Esophagus squamous epithelium (tissue), 4 donors: ENCODE data around the gene PAK6.

Experiments used
- POLR2A ChIP-seq, 4 donors: fragments of 450-650 bp; IDR thresholded peaks; one replicate each; pipeline ENCODE4 v1.6.1; 2017; ENCODE audit warnings: antibody characterized with exemption in 4 of 4, mild to moderate bottlenecking in 4 of 4, moderate library complexity in 3 of 4
- TF ChIP-seq, protein P1 (sequence below), 6 experiments: fragments of 450-650 bp in 4 of 6; fragments of 200-600 bp in 2 of 6; sonication (generic) in 2 of 6; IDR thresholded peaks; one replicate each; pipeline ENCODE4 v1.5.1; 2016 to 2019; ENCODE audit warnings: antibody characterized with exemption in 6 of 6, mild to moderate bottlenecking in 4 of 6, moderate library complexity in 4 of 6

DNA sequence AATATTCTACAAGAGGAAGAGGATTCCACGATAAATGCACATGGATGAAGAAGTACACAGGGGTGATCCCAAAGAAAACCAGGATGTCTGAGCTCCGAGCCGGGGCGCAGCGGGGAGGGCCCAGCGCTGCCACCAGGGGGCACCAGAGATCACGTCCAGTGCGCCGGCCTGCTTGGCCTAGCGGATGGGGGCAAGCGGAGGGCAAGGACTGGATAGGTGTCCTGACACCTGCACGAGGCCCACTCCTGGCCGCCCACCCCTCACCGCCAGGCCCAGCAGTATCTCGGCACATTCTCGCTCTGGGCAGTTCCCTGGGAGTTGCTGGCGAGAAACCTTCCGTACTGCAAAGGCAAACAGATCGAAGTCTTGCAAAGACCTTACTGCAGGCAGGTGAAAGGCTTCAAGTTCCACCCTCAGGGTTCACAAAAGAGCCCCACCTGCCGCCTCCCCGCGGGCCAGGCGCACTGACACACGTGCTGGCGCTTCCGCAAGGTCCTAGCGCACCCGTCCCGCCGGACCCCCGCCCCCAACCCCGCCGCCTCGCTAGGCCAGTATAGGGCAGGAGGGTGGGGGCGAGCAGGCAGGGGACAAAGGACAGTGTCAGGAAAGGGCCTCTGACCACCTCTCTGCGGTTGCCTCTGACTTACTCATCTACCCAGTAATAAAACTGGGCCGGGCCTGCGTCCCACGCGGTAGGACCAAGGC, 40.7 kb downstream of the PAK6 start:
- TF ChIP-seq POLR2A (IDR thresholded peaks at IDR 0.05): no peak
- TF ChIP-seq, protein P1, sequence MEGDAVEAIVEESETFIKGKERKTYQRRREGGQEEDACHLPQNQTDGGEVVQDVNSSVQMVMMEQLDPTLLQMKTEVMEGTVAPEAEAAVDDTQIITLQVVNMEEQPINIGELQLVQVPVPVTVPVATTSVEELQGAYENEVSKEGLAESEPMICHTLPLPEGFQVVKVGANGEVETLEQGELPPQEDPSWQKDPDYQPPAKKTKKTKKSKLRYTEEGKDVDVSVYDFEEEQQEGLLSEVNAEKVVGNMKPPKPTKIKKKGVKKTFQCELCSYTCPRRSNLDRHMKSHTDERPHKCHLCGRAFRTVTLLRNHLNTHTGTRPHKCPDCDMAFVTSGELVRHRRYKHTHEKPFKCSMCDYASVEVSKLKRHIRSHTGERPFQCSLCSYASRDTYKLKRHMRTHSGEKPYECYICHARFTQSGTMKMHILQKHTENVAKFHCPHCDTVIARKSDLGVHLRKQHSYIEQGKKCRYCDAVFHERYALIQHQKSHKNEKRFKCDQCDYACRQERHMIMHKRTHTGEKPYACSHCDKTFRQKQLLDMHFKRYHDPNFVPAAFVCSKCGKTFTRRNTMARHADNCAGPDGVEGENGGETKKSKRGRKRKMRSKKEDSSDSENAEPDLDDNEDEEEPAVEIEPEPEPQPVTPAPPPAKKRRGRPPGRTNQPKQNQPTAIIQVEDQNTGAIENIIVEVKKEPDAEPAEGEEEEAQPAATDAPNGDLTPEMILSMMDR (IDR thresholded peaks at IDR 0.05): peak; percentile 95 to 99 (median 96)
